Prostate gland (tissue), 2 donors: ENCODE data around the gene CCSER2. TPM values are rescaled to one million over a fixed set of nuclear protein-coding genes. Genes with fewer than 3 reads are reported as not detected.

ENCODE experiments used
- DNase-seq: peaks from one replicate; pipeline ENCODE4 v3.0.0-alpha.2; 2019; ENCODE audit warnings: low spot score
- H3K27ac ChIP-seq, 2 donors: fragments of 200-600 bp; sonication (generic); 2 replicates each; pipeline ENCODE4 v1.5.1; 2017 to 2019
- H3K27me3 ChIP-seq: fragments of 200-600 bp; sonication (generic); replicated peaks from 2 replicates; pipeline ENCODE4 v1.5.1; 2019; ENCODE audit not compliant: insufficient read depth
- H3K36me3 ChIP-seq, 2 donors: fragments of 200-600 bp; sonication (generic); 1 replicate in 1 of 2; 2 replicates in 1 of 2; pipeline versions ENCODE4 v1.5.1 to v1.8.1; 2017 to 2019
- H3K4me1 ChIP-seq: fragments of 200-600 bp; sonication (generic); replicated peaks from 2 replicates; pipeline ENCODE4 v1.5.1; 2019
- H3K4me3 ChIP-seq, 2 donors: fragments of 200-600 bp; sonication (generic); 2 replicates each; pipeline ENCODE4 v1.5.1; 2017 to 2019
- H3K9me3 ChIP-seq: fragments of 200-600 bp; sonication (generic); 2 replicates; pipeline ENCODE4 v1.5.1; 2017
- CTCF ChIP-seq, 4 experiments: fragments of 200-600 bp in 2 of 4; fragments of 450-650 bp in 2 of 4; sonication (generic) in 2 of 4; IDR thresholded peaks; 1 replicate in 3 of 4; 2 replicates in 1 of 4; pipeline ENCODE4 v1.5.1; 2016 to 2019; ENCODE audit warnings: antibody characterized with exemption in 4 of 4, mild to moderate bottlenecking in 2 of 4, moderate library complexity in 2 of 4
- POLR2A ChIP-seq: fragments of 450-650 bp; IDR thresholded peaks from one replicate; pipeline ENCODE4 v1.6.1; 2016; ENCODE audit warnings: antibody characterized with exemption, mild to moderate bottlenecking
- POLR2AphosphoS5 ChIP-seq: sonication (generic); formaldehyde crosslinking; IDR thresholded peaks from one replicate; pipeline ENCODE4 v1.6.1; 2017; ENCODE audit warnings: antibody characterized with exemption
- WGBS: methylation state at CpG from one replicate; pipeline ENCODE4 v1.1.5; 2018; 5-methylcytosine and 5-hydroxymethylcytosine counted together
- intact Hi-C: fragments of 100-400 bp; cut with DNase I; formaldehyde crosslinking; loops from one replicate; pipeline ENCODE4 v1.14.2; 2022
- total RNA-seq, 2 donors: library from RNA; depleted of rRNA; stranded (reverse); fragments of >200 nt; gene quantifications; one replicate each; pipeline ENCODE4 v1.1.0, GENCODE V29; 2016

CCSER2 gene
- total RNA-seq, 2 donors from 2014 or later, result 30.4 to 53.6 TPM

- Histone ChIP-seq H3K9me3 (no peaks in the 10 kb centered on the region), H3K36me3 (no peaks in the 10 kb centered on the region), H3K4me3 (no peak overlapping the region), H3K27me3 (no peaks in the 10 kb centered on the region), H3K4me1 (no peaks in the 10 kb centered on the region), H3K27ac (no peak overlapping the region)
- WGBS, result 59% methylated on average over 8 of the region's 8 CpGs
- TF ChIP-seq CTCF (IDR thresholded peaks at IDR 0.05) (no peak), POLR2AphosphoS5 (no peak), POLR2A (no peak)
- intact Hi-C loops, result no loop called here
- no peak for DNase-seq
Observed at GRCh38 chr10:84521013-84521412, 192.6 kb downstream of the CCSER2 start.

GRCh38 chr10:84521468-84521867, 193.1 kb downstream of the CCSER2 start:
- intact Hi-C loops, result no loop called here

GRCh38 chr10:84522612-84523462, 194.4 kb downstream of the CCSER2 start:
- WGBS, result 61% methylated on average over 9 of the region's 9 CpGs
- DNase-seq, result no peak
- H3K4me1 ChIP-seq, result no peaks in the 10 kb centered on the region
- no peak overlapping the region for H3K4me3 ChIP-seq
- no peaks in the 10 kb centered on the region for H3K9me3 ChIP-seq
- TF ChIP-seq CTCF (IDR thresholded peaks at IDR 0.05) (no peak), POLR2AphosphoS5 (no peak), POLR2A (no peak)
- no peak overlapping the region for H3K27ac ChIP-seq
- intact Hi-C loops, result no loop called here
- H3K36me3 ChIP-seq, result no peaks in the 10 kb centered on the region
- no peaks in the 10 kb centered on the region for H3K27me3 ChIP-seq

More at GRCh38 chr10:84521468-84521867, 193.1 kb downstream of the CCSER2 start:
- Histone ChIP-seq H3K27me3 (no peaks in the 10 kb centered on the region), H3K9me3 (no peaks in the 10 kb centered on the region), H3K36me3 (no peaks in the 10 kb centered on the region), H3K4me1 (no peaks in the 10 kb centered on the region), H3K4me3 (no peak overlapping the region), H3K27ac (no peak overlapping the region)
- DNase-seq, result no peak
- 78% methylated on average over 2 of the region's 2 CpGs for WGBS
- TF ChIP-seq CTCF (IDR thresholded peaks at IDR 0.05) (no peak), POLR2AphosphoS5 (no peak), POLR2A (no peak)

GRCh38 chr10:84523526-84523925, 195.1 kb downstream of the CCSER2 start:
- Histone ChIP-seq H3K27ac (no peak overlapping the region), H3K4me1 (no peaks in the 10 kb centered on the region), H3K36me3 (no peaks in the 10 kb centered on the region), H3K27me3 (no peaks in the 10 kb centered on the region), H3K4me3 (no peak overlapping the region), H3K9me3 (no peaks in the 10 kb centered on the region)
- 27% methylated on average over 5 of the region's 5 CpGs for WGBS
- intact Hi-C loops, result no loop called here
- no peak for TF ChIP-seq CTCF (IDR thresholded peaks at IDR 0.05)
- no peak for TF ChIP-seq POLR2AphosphoS5
- TF ChIP-seq POLR2A, result no peak
- DNase-seq, result no peak

GRCh38 chr10:84524435-84524834, 196.0 kb downstream of the CCSER2 start:
- intact Hi-C loops, result no loop called here
- no peak for TF ChIP-seq POLR2AphosphoS5
- TF ChIP-seq CTCF (IDR thresholded peaks at IDR 0.05), result no peak
- no peak for TF ChIP-seq POLR2A
- no peak overlapping the region for H3K27ac ChIP-seq
- no peaks in the 10 kb centered on the region for H3K27me3 ChIP-seq
- H3K4me1 ChIP-seq, result no peaks in the 10 kb centered on the region
- no peaks in the 10 kb centered on the region for H3K9me3 ChIP-seq
- no peak for DNase-seq
- no peaks in the 10 kb centered on the region for H3K36me3 ChIP-seq
- no peak overlapping the region for H3K4me3 ChIP-seq
